C4-2B (cell line): ENCODE measurements around the gene PRKCE.

Source experiments
- H3K27ac ChIP-seq: fragments of 450-650 bp; 2 replicates; pipeline ENCODE4 v1.5.1; 2017
- ZFX ChIP-seq: fragments of 450-650 bp; IDR thresholded peaks from 2 replicates; pipeline ENCODE4 v1.6.1; 2017
- TF ChIP-seq, protein P1 (sequence below): fragments of 450-650 bp; conservative IDR thresholded peaks from 2 replicates; pipeline ENCODE4 v1.5.1; 2017; ENCODE audit warnings: mild to moderate bottlenecking

The PRKCE gene

DNA sequence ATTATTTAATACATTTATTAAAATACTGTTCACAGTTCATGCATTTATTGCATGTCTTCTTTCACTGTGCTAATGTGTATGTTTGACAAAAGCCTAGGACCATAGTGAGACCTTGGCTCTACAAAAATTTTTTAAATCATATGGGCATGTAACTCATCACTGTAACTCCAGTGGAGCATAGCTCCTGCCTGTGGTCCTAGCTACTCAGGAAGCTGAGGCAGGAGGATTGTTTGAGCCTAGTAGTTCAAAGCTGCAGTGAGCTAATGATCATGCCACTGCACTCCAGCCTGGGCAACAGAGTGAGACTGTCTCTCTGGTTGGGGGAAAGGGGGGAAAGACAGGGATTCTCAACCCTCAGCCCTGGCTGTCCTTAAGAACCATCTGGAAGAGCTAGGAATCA is 137.8 kb downstream of the PRKCE start:
- TF ChIP-seq, protein P1, sequence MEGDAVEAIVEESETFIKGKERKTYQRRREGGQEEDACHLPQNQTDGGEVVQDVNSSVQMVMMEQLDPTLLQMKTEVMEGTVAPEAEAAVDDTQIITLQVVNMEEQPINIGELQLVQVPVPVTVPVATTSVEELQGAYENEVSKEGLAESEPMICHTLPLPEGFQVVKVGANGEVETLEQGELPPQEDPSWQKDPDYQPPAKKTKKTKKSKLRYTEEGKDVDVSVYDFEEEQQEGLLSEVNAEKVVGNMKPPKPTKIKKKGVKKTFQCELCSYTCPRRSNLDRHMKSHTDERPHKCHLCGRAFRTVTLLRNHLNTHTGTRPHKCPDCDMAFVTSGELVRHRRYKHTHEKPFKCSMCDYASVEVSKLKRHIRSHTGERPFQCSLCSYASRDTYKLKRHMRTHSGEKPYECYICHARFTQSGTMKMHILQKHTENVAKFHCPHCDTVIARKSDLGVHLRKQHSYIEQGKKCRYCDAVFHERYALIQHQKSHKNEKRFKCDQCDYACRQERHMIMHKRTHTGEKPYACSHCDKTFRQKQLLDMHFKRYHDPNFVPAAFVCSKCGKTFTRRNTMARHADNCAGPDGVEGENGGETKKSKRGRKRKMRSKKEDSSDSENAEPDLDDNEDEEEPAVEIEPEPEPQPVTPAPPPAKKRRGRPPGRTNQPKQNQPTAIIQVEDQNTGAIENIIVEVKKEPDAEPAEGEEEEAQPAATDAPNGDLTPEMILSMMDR = no peak
- no peak for TF ChIP-seq ZFX
- H3K27ac ChIP-seq = no peak overlapping the region

DNA sequence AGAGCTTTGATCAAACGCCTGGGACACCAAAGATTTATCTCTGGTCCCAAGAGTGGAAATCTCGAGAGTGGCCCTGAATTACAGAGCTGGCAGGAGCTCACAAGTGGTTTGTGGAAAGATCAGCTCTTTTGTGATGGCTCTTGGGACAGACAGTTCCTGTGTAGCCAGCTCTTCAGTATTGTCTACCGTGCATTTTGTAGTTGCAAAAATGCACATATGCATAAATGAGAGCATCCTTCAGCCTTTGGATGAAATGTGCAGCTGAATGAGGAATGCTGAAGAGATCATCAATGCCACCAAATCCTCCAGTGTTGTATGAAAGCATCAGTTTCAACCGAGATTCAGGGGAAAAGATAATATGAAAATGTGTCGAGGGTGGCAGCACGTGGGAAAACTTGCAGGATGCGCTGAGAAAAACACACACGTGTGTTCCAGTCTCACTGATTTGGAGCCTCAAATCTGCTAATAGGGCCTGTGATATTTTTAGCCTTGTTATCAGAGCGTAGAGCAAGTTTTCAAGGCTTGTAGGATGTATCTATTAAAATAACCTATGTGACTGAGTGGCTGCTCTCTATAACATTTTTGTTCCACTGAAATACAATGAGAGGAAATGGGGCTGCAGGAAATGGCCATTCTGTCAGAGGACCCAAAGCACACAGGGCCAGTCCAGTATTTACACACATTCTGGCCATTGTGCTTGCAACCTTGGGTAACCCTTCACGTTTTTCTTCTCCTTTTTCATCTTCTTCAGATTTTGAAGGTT is 138.7 kb downstream of the PRKCE start:
- TF ChIP-seq ZFX = no peak
- TF ChIP-seq, protein P1 = no peak
- H3K27ac ChIP-seq = no peak overlapping the region

DNA sequence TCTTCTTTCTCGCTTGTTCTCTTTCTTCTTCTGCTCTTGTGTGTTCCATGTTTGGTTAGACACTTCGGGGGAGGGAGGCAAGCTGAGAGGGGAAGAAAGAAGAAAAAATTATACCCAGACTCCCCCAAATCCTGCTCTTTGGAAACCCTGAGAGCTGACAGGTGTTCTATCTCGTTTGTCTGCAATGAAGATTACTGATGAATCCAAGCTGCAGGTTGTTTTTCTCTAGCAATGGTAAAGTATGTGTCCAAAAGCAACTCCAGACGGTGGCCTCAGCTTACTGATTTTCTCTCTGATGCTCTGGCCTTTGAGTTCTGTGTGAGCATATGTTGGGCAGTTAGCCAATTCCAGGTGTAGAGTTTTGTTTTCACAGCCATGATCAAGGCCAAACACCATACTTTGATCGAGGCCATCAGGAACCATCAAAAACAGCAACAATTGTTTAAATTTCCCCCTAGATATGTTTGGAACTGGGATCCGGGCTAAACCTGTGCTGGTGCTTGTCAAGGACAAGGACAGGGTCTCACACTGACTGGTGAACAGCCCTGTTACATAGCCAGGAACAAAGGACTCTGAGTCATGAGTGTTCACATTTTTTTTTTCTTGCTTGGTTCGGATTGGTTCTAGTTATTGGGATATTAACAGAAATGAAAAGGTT is 142.0 kb downstream of the PRKCE start:
- H3K27ac ChIP-seq = no peak overlapping the region
- TF ChIP-seq ZFX = no peak

DNA sequence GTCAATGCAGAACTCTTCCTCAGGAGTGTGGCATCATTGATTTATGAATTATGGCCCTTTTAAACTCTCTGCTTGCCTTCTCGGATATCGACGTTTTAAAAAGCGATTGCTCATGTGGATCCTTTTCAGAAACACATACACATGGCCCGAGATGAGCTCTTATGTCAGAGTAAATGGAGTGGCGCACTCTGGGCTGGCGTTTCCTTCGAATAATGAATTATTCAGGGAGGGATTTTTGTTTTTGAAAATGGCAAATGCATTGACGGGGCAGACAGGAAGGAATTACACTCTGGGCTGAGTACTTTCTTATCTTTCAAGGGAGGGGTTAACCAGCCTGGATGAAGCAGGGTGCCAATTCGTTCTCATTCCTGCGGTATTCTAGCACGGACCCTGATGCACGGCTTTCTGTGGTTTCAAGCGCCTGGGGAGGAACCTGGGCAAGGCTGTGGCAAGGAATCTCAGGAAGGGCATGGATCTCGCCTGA is 142.7 kb downstream of the PRKCE start:
- TF ChIP-seq, protein P1 = no peak
- no peak for TF ChIP-seq ZFX
- H3K27ac ChIP-seq = no peak overlapping the region

DNA sequence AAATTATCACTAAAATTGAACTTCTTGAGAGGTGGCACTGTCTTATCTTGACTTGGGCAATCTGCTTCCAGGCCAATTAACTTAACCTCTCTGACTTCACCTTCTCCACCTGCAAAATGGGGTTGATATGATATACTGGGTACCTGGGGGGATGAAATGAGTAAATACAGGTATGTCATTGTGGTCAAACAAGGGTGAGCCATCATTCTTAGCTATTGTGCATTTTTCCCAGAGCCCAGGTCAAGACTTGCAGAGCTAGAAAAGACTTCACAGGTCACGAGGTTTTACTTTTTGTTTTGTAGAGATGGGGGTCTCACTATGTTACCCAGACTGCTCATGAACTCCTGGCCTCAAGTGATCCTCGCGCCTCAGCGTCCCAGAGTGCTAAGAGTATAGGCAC is 145.0 kb downstream of the PRKCE start:
- H3K27ac ChIP-seq = no peak overlapping the region
- TF ChIP-seq, protein P1 = no peak

DNA sequence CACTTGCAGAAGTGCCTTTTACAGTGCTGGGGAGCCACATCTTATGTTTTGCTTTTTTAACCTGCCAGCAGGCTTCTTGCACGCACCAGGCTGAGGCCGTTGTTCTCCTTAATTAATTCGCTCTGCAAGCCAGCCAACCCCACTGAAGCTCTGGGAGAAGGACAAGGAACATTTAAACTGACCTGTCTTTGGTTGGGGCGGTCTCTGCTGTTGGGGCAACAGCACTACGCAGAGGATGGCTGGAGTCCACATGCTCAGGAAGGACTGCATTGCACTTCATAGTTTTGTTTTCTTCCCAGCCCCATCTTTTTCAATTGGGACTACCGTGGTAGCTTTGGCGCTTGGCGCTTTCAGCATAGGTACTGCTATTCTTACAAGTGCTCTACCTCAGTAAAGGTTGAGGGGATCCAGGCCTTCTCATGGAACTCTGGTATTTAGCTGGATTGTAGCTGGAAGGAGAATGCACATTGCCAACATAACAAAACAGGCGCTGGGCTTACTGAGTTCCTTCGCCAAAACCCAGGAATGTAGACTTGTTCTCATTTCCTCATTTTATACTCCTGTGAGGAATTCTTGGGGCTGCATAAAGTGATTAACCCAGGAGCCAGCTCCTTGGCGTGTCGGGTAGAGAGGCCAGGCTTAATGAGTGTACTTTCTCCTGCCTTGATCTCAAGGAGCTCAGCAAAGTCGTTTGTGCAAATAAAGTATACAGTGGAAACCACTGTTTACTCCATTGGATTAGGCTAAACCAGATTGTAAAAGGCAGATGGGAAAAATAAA is 146.2 kb downstream of the PRKCE start:
- TF ChIP-seq, protein P1 = no peak
- no peak for TF ChIP-seq ZFX

DNA sequence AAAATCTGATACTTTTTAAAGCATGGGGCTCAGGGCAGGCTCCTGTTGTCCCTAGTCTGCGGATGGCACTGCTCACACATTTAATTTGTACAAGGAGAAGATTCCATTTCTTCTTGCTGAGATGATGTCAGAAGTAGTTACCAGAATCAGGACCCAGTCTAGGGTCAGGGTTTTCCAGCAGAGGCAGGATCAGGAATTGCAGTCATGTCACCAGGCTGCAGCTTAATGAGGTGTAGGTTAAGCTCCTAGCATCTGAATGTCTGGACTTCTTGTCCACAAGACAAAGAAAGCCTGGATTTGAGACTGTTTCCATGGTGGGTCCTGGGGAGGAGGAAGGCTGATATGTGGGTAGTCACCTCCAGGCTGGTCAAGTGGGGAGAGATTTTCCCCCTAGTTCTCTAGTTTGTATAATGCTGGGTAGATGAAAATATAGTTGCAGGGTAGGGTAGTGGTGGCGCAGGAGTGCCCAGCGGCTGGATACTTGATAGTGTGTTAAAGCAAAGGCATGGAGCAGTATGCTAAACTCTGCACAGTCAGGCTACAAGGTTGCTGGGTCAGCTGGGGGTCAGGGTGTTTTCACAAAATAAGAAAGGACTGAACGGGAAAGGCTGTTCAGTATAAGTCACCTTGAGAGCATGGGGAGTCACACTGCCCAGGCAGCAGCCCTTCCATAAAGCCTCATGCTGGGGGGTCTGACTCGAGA is 148.4 kb downstream of the PRKCE start:
- no peak overlapping the region for H3K27ac ChIP-seq
- TF ChIP-seq ZFX = no peak
- TF ChIP-seq, protein P1 = no peak

More for the DNA sequence above, 146.2 kb downstream of the PRKCE start:
- H3K27ac ChIP-seq = no peak overlapping the region
